AG04449 (cell line): Measurements from ENCODE around the gene BMP6.
A peak's percentile ranks its signal among the peaks of the same experiment; 100 is the strongest.

Source experiments
- CTCF ChIA-PET: fragments of 350-600 bp; formaldehyde crosslinking; extraction: SDS; loops from one replicate; lab custom pipeline; 2021; ENCODE audit warnings: antibody characterized with exemption; lab: Yijun Ruan, JAX
- POLR2A ChIA-PET: fragments of 400-600, 350-600 bp; formaldehyde crosslinking; extraction: SDS; loops from one replicate; lab custom pipeline; 2020; ENCODE audit warnings: antibody characterized with exemption, inconsistent platforms; lab: Yijun Ruan, JAX
- DNase-seq: peaks from one replicate; pipeline ENCODE4 v3.0.0-alpha.2; 2010; ENCODE audit warnings: low read depth, low spot score
- H3K4me3 ChIP-seq: 2 replicates; pipeline ENCODE4 v1.5.1; 2011; ENCODE audit warnings: low read depth, mild to moderate bottlenecking, control low read depth, low read length
- TF ChIP-seq, protein P1 (sequence below): IDR thresholded peaks from one replicate; pipeline ENCODE4 v1.5.1; 2011; ENCODE audit warnings: mild to moderate bottlenecking, moderate library complexity, low read length, control low read depth, inconsistent platforms; ENCODE audit not compliant: insufficient read depth; ENCODE audit errors: missing control alignments

Gene BMP6

DNA sequence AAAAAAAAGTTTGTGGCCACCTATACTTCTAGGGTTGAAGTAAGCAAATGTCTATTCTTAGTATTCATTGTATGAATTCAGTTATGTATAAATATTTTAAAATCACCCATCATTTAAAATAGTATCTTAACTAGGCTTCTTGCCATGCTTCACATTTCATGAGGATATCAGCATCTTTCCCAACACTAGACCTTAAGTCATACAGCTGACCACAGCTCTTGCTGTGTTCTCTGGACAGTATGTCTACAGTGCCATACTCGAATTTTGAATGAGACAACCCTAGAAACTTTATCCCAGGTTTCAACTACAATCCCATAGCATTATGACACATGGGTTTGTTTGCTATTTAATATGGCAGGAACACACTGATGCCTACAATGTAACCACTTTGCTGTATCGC is 179.5 kb downstream of the BMP6 start:
- H3K4me3 ChIP-seq = no peak overlapping the region
- CTCF ChIA-PET = interaction anchor here (1.8 kb wide), 1 partner anchor 182 kb away, joined by 3 read pairs; no protein-coding TSS in a partner anchor
- POLR2A ChIA-PET = no interaction called here
- no peak for DNase-seq
- TF ChIP-seq, protein P1, sequence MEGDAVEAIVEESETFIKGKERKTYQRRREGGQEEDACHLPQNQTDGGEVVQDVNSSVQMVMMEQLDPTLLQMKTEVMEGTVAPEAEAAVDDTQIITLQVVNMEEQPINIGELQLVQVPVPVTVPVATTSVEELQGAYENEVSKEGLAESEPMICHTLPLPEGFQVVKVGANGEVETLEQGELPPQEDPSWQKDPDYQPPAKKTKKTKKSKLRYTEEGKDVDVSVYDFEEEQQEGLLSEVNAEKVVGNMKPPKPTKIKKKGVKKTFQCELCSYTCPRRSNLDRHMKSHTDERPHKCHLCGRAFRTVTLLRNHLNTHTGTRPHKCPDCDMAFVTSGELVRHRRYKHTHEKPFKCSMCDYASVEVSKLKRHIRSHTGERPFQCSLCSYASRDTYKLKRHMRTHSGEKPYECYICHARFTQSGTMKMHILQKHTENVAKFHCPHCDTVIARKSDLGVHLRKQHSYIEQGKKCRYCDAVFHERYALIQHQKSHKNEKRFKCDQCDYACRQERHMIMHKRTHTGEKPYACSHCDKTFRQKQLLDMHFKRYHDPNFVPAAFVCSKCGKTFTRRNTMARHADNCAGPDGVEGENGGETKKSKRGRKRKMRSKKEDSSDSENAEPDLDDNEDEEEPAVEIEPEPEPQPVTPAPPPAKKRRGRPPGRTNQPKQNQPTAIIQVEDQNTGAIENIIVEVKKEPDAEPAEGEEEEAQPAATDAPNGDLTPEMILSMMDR = no peak

DNA sequence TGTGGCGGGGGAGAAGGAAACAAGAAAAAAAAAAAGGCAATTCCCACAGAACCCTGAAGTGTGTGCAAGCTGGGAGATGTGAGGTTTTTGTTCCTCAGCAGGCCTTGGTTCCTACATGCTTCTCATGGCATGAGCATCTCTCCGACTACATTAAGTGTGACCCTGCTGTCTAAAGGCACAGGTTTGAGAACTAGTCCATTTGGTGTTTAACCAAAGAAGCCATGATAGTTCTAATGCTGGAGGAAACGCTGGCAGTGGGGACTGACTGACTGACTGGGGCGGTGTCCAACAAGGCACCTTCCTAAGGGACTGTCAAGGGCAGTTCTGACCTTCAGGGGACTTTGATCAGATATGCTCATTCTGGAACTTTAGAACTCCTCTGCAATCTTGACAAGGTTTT is 180.8 kb downstream of the BMP6 start:
- DNase-seq = no peak
- POLR2A ChIA-PET = interaction anchor here (0.6 kb wide), 1 partner anchor 17 kb away, joined by 3 read pairs; no protein-coding TSS in a partner anchor
- CTCF ChIA-PET = interaction anchor here (0.7 to 1.4 kb wide), 2 partner anchors 40 to 86 kb away, joined by 3 read pairs; no protein-coding TSS in a partner anchor
- TF ChIP-seq, protein P1 = no peak
- H3K4me3 ChIP-seq = no peak overlapping the region

DNA sequence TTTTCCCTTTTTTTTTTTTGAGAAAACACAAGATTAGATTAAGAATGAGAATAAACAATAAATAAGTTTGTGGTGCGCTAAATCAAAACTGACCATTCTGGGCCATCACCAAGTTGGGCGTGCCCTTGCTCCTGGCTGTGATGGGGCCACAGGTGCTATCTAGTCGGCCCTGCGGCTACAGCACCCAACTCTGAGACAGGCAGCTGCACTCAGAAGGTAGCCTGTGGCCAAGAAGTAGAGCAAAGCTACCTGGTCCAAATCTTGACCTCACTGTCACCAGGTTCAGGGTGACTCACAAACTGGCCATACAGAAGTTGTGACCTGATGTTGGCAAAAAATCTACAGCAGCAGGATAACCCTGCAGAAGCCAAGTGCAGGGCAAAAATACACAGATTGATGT is 181.3 kb downstream of the BMP6 start:
- no peak for DNase-seq
- ChIA-PET CTCF (interaction anchor here (1.4 kb wide), 1 partner anchor 85 kb away, joined by 3 read pairs; no protein-coding TSS in a partner anchor), POLR2A (no interaction called here)
- H3K4me3 ChIP-seq = no peak overlapping the region
- TF ChIP-seq, protein P1 = no peak

DNA sequence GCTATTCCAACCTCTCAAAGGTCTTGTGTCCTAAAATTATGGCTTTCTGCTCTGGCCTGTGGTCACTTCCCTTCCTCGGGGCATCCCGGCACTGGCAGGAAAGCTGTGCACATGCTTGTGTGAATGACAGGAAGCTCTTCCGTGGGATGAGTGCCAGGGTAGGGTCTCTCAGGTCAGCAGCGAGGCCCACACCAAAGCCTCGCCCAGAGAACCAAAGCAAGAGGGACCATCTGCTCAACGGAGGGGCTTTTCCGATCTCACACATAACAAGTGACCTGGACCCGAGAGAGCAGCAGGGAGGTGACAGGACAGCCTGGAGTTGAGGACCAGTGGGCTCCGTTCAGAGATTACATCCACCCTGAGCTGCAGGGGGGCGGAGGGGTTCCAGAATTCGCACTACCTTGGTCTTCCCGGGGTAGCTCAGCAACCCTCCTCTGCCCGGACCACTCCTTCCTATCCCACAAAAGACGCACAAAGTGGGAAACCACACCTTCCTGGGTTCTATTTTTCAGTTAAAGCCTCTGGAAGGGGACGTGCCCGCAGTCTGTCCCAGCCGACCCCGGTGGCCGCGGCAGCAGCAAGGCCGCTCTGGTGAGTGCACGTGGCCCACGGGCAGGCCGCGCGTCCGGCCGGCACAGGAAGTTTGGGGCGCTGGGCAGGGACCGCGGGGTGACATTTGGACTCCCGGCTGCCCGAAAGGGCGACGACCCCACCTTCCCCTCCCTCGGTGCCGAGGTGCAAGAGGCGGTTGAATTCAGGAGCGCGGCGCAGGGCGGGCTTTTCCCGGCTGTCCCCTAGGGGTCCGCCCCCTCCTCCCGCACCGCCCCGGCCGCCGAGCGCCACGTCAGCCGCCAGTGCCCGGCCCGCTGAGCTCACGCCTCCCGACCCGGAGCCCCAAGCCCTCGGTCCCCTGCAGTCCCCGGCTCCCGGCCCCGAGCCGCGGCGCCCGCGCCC is 183.7 kb downstream of the BMP6 start:
- H3K4me3 ChIP-seq = peak overlapping the region; percentile 78
- ChIA-PET POLR2A (interaction anchor here (0.8 kb wide), 1 partner anchor 83 kb away, joined by 3 read pairs; no protein-coding TSS in a partner anchor), CTCF (interaction anchor here (1.3 to 2.9 kb wide), 3 partner anchors 97 to 187 kb away, joined by 5 to 12 read pairs (median 11); no protein-coding TSS in a partner anchor)
- TF ChIP-seq, protein P1 = no peak
- DNase-seq = no peak

DNA sequence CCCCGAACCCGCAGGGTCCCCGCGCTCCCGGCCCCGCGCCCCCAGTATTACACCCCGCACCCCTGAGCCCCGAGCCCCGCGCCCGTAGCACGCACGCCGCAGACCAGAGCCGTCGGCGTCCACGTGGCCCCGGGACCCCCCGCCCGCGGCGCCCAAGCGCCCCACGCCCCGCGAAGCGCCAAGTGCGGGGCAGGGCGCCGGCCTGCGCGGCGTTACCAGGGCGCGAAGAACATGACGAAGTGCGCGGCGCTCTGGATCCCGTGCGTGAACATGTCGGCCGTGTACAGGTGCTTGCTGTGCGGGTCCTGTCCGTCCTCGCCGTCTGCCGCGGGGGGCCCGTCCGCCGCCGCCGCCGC is 184.4 kb downstream of the BMP6 start:
- POLR2A ChIA-PET = interaction anchor here (0.8 kb wide), 1 partner anchor 82 kb away, joined by 3 read pairs; no protein-coding TSS in a partner anchor
- no peak for DNase-seq
- peak overlapping the region; percentile 78 for H3K4me3 ChIP-seq
- CTCF ChIA-PET = interaction anchor here (2.9 kb wide), 1 partner anchor 149 kb away, joined by 12 read pairs; no protein-coding TSS in a partner anchor
- TF ChIP-seq, protein P1 = no peak
